ENCODE results near the gene STRN4.
A peak's percentile ranks its signal among the peaks of the same experiment; 100 is the strongest.
"Not testable (repeated sequence)": the region's sequence is repeated elsewhere in the genome, so short reads cannot be mapped to it uniquely, and the experiment has no call there.

Gene STRN4

DNA sequence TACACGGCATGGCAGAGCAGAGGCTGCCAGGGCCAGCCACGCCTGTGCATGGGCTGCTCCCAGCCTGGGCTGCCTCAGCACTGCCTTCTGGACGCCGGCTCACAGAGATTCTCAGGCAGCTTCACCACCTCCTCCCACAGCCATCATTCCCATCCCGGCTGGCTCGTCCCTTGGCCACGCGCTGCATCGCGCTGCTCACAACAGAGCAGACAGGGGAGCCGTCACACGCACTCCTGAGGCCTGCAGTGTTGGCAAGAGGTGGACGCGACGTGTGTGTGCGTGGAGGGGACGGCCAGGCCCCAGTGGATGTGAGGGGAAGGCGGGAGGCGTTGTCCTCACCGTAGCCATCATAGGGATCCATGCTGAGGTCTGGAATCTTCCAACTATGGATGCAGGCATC lies 21.8 kb downstream of the STRN4 start:
- DNase-seq, result no peak

DNA sequence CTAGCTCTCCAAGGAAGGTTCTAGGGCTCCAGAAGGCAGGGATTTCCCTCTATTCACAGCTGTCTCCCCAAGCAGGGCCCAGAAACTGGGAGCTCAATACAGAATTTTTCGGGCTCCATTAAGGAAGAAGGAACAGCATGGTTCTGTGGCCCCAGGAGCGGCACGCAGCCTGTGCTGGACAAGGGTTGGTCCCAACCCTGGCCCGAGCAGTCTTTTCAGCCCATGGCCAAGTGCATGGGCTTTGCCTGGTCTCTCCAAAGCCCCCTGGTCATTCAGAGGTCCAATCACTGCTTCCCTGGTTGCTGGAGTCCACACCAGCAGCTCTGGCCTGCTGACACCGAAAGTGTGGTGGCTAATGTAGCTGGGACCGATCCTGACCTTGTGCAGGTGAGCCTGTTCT lies 22.8 kb downstream of the STRN4 start:
- no peak for DNase-seq

DNA sequence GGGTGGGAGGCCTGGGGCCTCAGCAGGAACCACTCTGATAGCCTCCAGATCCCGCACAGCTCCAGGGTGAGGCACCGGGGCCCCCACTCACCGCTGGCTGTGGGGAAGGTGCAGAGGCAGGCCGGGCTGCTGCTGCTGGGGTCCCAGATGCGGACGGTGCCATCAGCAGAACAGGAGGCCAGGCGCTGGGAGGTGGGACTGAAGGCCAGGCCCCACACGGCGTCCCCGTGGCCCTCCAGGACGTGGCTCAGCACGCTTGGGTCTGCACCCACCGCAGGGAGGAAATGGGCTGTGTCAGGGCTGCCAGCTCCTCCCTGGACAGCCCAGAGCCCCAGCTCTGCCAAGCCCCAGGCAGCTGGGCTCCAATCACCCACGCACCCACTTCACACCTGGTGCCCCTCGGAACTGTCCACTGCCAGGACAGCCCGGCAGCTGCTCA lies 23.2 kb downstream of the STRN4 start:
- DNase-seq, result no peak

DNA sequence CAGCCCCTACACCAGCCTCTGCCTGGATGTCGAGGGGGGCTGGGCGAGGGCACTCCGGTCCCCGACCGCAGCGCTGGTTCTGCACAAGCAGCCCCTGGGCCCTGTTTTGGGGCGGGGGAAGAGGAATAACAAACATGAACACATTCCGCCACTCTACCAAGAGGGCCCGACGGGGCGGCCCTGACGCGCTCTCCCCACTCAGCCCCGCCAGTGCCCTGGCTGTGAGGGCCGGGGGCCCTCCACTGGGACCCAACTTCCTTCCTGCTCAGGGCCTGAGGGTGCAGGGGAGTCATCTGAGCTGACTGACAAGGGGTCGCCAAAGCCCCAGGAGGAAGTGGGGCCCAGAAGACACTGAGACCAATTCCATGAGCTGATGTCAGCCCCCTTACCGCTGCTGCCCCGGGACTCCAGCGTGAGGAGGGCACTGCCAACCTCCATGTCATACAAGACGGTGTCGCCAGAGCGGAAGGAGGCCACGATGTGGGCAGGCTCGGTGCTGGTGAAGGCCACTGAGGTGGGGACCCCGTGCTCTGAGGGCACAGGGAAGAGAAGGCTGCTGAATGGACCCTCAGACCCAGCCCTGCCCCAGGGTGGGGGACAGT lies 23.7 kb downstream of the STRN4 start:
- no peak for DNase-seq

DNA sequence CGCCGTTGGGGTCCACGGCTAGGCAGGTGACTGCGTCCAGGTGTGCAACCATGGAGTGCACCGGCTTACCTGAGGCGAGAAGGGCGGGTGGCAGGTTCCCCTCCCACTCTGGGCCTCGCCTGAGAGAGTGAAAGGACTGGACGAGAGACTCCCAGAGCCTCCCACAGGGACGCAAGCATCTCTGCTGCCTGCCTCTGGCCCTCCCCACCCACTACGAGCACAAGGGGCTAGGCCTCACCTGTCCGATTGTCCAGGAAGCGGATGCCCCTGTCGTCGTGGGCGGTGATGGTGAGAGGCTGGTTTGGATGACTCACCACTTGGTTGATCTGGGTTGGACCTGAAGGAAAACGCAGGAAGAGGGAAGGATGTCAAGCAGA lies 24.3 kb downstream of the STRN4 start:
- DNase-seq, result no peak

DNA sequence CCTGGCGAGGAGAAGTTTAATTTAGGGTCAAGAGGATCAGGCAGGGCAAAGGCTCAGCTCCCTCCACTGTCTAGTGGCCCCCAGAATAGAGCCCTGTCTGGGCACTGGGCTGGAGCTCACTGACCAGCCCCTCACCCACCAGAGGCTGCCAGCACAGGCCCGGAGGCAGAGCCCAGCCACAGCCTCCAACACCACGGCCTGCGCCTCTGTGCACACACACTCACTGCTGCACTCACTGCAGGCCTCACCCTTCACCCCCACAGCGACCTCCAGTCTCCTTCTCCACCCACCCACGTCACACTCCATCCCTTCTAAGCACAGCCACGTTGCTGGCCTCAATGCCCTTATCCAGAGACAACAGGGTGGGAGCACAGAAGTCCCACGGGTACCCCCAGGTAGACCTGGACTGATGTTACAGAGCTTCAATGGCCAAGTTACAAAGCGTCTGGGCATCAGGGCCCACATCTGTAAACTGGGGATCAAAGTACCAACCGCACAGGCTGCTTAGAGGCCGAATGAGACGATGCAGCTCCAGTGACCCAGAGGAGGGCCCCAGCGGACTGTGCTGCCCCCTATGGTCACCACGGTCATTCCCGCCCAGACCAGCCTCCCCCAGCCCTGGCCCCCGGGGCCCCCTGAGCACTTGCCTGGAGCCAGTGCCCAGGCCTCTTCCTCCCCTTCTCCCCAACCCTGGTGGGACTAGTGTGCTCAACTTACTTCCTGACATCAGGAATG lies 24.8 kb downstream of the STRN4 start:
- DNase-seq, result no peak

DNA sequence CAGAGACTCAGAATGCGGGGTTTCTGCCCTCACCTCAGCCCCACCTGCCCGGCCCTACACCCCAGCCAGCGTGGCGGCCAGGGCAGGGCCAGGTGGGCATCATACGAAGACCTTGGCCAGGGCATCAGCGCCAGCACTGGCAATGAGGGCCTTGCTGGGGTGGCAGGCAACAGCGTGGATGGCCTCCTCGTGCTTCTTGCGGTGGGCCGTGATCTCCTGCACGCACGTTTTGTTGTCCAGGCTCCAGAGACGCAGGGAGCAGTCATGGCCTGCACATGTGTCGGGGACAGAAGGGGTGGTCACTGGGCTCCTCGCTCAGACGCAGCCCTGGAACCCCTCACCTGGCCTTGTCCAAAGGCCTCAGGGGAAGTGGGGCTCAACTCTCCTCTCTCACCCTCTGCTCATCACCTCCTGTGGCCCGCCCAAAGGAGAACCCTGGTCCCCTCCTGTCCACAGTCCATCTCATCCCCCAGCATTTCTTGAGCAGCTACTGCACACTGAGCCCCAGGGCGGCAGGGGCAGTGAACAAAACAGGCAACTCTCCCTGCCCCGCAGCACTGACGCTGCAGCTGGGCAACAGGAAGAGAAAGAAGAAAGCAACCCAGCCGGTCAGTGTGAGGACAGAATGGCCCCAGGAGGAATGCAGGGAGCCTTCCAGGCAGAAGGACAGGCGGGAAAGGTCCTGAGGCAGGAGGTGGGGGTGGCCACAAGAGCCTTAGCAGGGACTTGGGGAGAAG lies 25.6 kb downstream of the STRN4 start:
- no peak for DNase-seq

DNA sequence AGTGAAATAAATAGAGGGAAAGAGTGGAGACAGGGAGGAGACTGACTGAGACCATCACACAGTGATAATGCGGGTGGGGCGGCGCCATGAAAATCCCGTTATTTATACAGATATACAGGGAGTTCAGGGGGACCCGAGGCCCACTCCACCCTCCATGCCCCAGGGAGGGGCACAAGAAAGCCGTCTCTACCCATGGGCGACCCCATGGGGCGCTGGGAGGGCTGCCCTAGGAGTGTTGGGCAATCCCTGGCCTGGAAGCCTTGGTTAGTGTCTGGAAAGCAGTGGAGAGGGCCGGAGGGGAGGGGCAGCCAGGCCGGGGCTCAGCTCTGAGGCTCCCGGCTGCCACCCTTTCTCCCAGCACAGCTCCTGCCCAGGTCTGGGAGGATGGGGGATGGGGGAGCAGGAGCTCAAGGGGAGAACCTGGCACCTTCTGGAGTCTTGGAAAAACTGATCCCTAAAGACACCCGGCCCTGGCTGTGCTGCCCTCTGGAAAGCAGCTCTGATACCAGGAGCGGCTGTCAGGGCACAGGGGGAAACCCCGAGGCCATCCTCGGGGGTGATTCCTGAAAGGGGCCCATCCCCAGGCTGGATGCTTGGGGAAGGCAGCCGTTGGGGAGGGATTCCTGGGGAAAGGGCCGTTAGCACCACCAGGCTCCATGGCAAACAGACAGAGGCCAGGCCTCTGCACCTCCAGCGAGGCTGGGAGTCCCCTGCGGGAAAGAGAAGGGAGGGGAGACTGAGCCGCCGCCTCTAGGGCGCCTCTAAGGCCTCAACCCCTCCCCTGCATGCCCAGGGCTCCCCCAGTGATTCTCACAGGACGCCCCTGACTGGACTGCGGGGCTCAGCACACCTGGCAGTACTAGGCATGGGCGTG lies 26.4 kb downstream of the STRN4 start:
- no peak for DNase-seq

DNA sequence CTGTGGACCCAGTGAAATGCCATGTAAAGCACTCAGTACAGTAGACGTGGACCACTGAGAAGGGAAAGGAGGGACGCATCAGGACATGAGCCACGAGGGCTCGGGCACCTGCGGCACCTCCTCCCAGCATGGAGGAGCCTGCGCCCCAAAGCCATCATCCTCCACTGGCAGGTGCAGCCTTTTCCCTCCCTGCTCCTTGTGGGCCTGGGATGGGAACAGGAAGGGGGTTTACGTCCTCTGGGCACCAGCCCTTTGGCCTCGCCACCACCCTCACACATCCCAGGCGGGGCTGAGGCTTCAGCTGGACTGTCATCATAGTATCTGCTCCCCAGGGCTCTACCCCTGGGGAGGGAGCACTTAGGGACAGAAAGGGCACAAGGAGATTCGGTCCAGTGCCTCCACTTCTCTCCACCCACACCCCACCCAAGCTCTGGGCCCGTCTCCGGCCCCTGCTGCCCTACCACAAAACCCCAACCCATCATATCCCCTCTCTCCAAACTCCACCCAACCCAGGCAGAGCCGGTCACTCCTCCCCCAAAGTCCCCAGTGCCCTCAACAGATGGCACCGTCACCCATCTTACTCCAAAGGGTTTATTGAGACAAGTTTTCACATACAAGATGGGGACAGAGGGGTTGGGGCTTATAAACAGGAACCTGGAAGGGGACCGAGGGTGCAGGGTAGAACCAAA lies 27.2 kb downstream of the STRN4 start:
- DNase-seq, result peak in 1 of 2 donors; percentile 35

DNA sequence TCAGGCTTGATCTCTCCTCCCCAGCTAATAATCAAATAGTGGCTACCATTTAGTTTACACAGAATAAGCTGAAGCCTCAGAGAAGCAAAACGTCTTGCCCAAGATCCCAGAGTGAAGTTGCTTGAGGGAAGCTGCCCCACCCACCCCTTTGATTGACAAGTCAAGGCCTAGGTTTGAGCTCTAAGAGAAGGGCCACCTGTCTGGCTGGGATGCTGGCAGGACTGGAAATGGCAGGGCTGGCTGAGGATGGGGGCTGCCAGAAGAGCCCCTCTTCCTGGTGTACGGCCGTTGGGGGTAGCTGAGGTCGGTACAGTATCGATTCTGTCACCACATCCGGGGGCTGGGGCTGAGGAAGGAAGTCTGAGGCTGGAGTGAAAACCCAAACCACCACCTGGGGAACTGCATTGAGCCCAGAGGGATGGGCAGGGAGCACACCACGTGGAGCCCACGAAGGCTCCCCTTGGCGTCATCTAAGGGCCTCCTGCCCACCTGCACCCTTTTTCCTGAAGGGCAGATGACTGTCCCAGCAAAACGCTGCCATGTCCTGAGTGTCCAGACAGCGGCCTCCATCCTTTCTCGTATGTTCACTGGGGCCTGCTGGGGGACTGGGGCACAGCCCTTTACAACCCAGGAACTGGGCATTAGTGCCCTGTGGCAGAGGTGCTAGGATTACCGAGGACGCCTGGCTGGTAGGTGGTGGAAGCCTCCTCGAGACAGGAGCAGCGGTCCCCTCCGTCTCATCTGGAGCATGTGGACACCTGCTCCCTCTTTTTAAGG lies 27.9 kb downstream of the STRN4 start:
- peak; percentile 63 to 78 for DNase-seq

DNA sequence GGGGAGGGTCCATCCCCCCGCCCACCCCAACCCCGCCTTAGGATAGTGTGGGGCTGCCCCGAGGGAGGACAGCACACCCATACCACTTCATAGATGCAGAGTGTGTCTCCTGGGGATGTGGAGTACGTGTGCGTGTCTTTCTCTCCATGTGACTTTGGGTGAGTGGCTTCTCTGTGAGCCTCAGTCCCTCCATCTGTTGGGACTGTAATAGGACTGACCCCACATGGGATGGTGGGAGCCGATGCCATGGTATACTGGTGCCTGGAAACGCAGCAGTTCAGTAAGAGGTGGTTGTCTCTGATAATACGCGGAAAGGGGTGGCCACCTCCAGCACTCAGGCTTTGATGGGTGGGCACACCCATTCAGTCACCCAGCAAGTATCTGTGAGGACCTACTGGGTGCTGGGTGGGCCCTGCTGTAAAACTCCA lies 28.5 kb downstream of the STRN4 start:
- peak; percentile 32 to 54 for DNase-seq

DNA sequence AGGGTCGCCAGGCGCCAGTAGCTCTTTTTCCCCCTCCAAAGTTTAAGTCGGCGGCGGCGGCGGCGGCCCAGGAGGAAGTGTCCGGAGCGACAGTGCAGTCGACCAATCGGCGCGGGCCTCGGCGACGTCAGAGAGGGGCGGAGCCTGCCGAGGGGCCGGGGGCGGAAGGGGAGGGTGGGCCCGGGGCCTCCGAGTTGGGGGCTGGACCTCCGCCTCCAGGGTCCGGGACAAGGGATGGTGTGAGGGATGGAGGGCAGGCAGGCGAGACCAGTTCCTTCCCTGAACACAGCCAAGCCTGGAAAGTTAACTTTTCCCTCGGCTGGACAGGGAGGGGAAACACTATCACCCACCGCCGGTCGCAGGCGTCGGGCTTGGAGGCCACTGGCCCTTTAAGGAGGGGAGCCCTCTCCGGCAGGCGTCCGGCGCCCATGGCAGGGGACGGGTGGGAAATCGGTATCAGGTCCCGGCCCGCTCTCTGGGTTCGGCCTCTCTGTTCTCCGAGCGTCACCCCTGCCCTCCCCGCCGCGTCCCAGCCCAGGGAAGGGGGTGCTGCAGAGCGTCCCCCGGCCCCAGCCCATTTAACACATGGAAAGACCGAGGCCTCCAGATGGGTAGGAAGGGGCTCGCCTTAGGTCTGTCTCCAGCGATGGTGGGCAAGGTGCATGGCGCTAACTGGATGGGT lies 29.1 kb downstream of the STRN4 start, which contains the start of gene PRKD2:
PRKD2 (minus strand) TSS at position 81 of the 682 bp plus-strand sequence. CDS start 744 bp downstream, outside the sequence.
- peak; percentile 85 to 90 for DNase-seq

DNA sequence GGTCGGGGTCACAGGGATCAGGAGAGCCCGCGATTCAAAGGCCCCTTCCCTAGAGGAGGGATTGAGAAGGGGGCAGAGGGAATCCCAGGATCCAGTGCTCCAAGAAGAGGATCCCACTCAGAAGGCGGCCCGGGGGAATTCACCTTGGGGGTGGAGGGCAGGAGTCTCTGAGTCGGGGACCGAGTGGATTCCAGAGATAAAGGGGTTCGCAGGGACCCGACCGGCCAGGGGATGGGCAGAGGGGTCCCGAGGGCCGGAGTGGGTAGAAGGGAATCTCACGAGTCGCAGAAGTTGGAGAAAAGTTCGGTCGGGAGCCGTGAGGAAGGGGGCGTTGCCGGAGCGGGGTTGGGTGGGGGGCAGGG lies 29.6 kb downstream of the STRN4 start:
- no peak for DNase-seq

DNA sequence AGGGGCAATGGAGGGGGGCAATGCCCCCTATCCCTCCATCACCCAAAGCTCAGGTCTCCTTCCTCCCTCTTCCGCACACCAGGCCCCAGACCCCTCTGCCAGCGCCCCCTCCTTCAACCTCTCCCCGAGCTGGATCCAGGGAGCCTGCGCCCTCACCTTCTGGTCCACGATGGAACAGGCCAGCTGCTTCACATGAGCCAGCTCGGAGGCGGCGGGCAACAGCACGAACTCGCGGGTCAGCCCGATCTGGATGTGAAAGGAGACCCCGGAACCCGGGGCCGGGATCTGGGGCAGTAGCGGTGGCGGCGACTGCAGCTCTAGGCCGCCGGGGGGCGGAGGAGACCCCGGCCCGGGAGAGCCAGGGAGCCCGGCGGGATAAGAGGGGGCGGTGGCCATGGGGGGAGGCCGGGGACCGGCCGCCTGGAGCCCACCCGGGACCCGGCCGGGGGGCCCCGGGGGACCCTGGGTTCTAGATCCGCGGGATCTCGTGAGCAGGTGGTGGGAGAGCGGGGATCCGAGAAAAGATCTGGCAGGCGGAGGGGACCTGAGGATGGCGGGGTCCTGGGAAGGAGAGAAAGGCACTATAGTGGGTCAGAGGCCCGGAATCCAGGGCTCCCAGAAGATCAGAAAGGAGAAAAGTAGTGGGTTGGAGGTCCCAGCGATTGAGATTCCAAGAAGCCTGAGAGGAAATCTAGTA lies 30.1 kb downstream of the STRN4 start:
- peak in 1 of 2 donors; percentile 24 for DNase-seq

DNA sequence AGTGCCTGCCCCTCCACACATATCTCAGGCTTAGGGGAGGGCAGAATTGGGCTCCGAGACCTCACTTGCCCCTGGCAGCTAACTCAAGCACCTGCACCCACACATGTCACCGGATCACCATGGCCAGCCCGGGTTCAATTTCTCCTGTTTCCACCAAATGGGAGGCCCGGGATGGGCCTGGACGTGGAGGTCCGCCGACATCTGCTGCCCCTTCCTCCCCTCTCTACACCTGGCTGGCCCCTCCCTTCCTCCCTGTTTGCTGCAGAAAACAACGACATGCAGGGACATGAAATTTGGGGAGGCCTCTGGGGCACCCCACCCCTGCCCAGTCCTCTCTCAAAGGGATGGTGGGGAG lies 30.7 kb downstream of the STRN4 start:
- DNase-seq, result peak in 1 of 2 donors; percentile 41

DNA sequence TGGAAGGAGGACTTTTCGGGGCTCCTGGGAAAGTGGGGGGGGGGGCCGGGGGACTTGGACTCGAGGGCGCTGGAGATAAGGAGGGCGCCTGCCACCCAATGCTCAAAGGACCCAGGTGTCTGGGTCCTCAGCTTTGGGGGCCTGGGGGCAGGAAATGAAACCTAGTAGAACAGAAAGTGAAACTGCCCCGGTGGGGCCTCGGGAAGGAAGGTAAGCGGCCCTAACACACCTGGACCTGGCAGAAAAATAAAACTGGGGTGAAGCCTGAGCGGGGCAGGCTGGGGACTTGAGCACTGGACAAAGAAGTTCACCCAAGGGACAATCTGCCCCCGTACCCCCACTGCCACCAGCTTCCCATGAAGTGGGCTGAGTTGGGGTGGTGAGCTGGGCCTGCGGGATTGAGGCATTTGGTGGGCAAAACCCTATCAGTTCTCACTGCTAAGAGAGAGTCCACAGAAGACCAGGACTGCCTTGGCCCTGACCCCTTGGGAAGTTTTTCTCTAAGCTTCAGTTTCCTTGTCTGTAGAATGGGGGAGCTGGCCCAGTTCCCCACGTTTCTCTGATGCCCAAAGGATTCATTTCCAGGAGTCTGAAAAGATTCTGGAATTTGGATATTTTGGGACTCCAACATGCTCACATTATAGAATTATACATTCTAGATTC lies 31.7 kb downstream of the STRN4 start:
- DNase-seq, result peak; percentile 84 to 90

DNA sequence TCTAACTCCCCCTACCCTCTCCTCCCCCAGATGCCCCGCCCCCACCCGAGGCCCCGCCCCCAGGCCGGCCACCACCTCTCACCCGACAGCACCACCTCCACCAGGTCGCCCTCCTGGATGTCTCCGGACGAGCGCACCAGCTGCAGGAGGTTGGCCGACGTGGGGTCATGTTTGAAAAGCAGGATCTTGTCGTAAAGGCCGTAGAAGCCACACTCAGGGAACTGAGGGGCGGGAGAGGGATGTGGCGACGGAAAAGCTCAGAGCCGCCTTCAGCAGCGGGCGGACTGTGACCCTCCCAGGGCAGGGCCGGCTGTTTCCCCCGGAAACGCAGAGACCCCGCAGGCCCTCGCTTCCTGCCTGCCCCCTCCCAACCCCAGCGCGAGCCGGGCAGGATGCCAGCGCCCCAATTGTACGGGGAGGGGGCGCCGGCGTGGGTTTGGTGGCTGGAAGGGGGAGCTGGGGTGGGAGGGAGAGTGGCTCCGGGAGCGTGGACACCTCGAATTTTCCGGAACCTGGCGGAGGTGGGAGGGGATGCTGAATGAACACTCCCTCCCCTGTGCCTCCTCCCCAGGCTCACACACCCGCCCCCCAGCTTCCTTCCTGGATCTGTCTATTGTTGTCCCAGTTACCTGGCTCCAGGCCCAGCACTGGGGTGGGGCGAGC lies 32.3 kb downstream of the STRN4 start:
- peak; percentile 85 to 90 for DNase-seq

DNA sequence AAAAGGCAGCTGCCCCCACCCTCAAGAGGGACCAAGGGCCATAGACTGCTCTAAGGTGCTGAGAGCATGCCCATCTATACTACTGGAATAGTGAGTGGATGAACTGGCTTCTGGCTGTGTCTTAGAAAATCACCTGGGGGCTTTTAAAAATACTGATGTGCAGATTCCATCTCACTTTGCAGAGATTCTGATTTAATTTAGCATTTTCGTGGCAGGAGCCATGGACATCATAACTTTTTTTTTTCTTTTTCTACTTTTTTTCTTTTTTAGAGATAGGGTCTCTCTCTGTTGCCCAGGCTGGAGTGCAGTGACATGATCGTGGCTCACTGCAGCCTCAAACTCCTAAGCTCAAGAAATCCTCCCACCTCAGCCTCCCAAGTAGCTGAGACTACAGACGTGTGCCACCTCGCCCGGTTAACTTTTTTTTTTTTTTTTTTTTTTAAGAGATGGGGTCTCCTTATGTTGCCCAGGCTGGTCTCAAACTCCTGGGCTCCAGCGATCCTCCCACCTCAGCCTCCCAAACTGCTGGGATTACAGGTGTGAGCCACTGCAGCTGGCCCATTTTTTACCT lies 33.4 kb downstream of the STRN4 start:
- not testable (repeated sequence) for DNase-seq

DNA sequence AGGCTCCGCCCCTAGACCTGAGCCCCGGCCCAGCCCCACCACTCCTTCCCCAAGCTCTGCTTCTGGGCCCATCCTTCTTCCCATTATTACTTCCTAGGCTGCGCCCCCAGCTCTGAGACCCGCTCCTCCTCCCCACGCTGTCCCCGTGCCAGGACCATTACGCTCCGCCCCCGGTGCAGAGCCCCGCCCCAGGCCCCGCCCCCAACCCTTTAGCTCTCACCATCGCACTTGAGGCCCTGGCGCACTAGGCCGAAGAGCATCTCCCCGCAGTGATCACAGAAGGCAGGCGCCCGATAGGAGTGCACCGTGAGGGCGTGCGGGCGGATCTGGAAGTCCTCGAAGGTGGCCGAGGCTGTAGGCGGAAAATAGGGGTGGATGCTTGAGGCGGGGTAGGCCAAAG lies 35.6 kb downstream of the STRN4 start:
- DNase-seq, result peak in 1 of 2 donors; percentile 22

Measured in CD4-positive, alpha-beta T cell treated with Interferon alpha-2 for 1 hour (primary cell).